ENCODE measurements around the gene PTH1R. TPM values are rescaled to one million over a fixed set of nuclear protein-coding genes. Genes with fewer than 3 reads are reported as not detected.

PTH1R gene
- total and polyA plus RNA-seq, 3 donors from 2014 or later: 8.4 to 11.3 (median 10.2) TPM

- Histone ChIP-seq H3K27me3 (no peaks in the 10 kb centered on the region), H3K27ac (no peak overlapping the region), H3K4me1 (peaks cover 10% of the 10 kb centered on the region), H3K4me3 (no peak overlapping the region), H3K9me3 (no peaks in the 10 kb centered on the region), H3K36me3 (ENCODE audit: low read depth, missing control alignments) (no peaks in the 10 kb centered on the region)
- intact Hi-C loops (cut with DNase I; ENCODE audit: low total_unique reads): no loop called here
- DNase-seq: no peak
- 22 to 26% methylated on average over 26 to 68 of the region's 71 CpGs for WGBS, 2 donors
- no peak for TF ChIP-seq POLR2A (IDR thresholded peaks at IDR 0.05)
- no peak for TF ChIP-seq CTCF (IDR thresholded peaks at IDR 0.05)
Observed at GRCh38 chr3:46898321-46899150, 21.0 kb downstream of the PTH1R start.

- DNase-seq: no peak
- intact Hi-C loops (cut with DNase I; ENCODE audit: low total_unique reads): loop anchor here (5.0 kb wide), 1 partner anchor 197 kb away; the partner anchor contains the start of gene TMIE
- H3K9me3 ChIP-seq: no peaks in the 10 kb centered on the region
- peaks cover 10% of the 10 kb centered on the region for H3K4me1 ChIP-seq
- H3K4me3 ChIP-seq: no peak overlapping the region
- H3K36me3 ChIP-seq (ENCODE audit: low read depth, missing control alignments): no peaks in the 10 kb centered on the region
- WGBS, 2 donors: 21 to 81% methylated on average over 5 to 22 of the region's 22 CpGs
- TF ChIP-seq CTCF (IDR thresholded peaks at IDR 0.05): no peak
- no peak for TF ChIP-seq POLR2A (IDR thresholded peaks at IDR 0.05)
- no peak overlapping the region for H3K27ac ChIP-seq
- no peaks in the 10 kb centered on the region for H3K27me3 ChIP-seq
Observed at GRCh38 chr3:46899151-46900006, 21.9 kb downstream of the PTH1R start.

- H3K27me3 ChIP-seq: no peaks in the 10 kb centered on the region
- 67 to 70% methylated on average over 2 to 5 of the region's 5 CpGs for WGBS, 2 donors
- no peaks in the 10 kb centered on the region for H3K36me3 ChIP-seq (ENCODE audit: low read depth, missing control alignments)
- no peaks in the 10 kb centered on the region for H3K9me3 ChIP-seq
- intact Hi-C loops (cut with DNase I; ENCODE audit: low total_unique reads): loop anchor here (5.0 kb wide), 1 partner anchor 198 kb away; the partner anchor contains the start of gene TMIE
- DNase-seq: no peak
- H3K4me1 ChIP-seq: peaks cover 10% of the 10 kb centered on the region
- H3K27ac ChIP-seq: no peak overlapping the region
- TF ChIP-seq POLR2A (IDR thresholded peaks at IDR 0.05): no peak
- no peak for TF ChIP-seq CTCF (IDR thresholded peaks at IDR 0.05)
- H3K4me3 ChIP-seq: no peak overlapping the region
Observed at GRCh38 chr3:46900007-46900292, 22.4 kb downstream of the PTH1R start.

- intact Hi-C loops (cut with DNase I; ENCODE audit: low total_unique reads): loop anchor here (5.0 kb wide), 1 partner anchor 198 kb away; the partner anchor contains the start of gene TMIE
- Histone ChIP-seq H3K27me3 (no peaks in the 10 kb centered on the region), H3K36me3 (ENCODE audit: low read depth, missing control alignments) (no peaks in the 10 kb centered on the region), H3K4me3 (no peak overlapping the region), H3K4me1 (peaks cover 10% of the 10 kb centered on the region), H3K9me3 (no peaks in the 10 kb centered on the region), H3K27ac (no peak overlapping the region)
- TF ChIP-seq CTCF (IDR thresholded peaks at IDR 0.05): no peak
- TF ChIP-seq POLR2A (IDR thresholded peaks at IDR 0.05): no peak
- 94% methylated on average over 5 to 6 of the region's 6 CpGs for WGBS, 2 donors
- no peak for DNase-seq
Observed at GRCh38 chr3:46900356-46900755, 22.8 kb downstream of the PTH1R start.

Measured in testis (tissue), 3 donors.